HG02623 (cell line): ENCODE data around the gene PRCD.

Experiments
- ATAC-seq: cut with Tn5 transposase; IDR thresholded peaks from one replicate; pipeline ENCODE4 v1.9.1; 2021; ENCODE audit warnings: moderate library complexity; ENCODE audit not compliant: unreplicated experiment

The PRCD gene

DNA sequence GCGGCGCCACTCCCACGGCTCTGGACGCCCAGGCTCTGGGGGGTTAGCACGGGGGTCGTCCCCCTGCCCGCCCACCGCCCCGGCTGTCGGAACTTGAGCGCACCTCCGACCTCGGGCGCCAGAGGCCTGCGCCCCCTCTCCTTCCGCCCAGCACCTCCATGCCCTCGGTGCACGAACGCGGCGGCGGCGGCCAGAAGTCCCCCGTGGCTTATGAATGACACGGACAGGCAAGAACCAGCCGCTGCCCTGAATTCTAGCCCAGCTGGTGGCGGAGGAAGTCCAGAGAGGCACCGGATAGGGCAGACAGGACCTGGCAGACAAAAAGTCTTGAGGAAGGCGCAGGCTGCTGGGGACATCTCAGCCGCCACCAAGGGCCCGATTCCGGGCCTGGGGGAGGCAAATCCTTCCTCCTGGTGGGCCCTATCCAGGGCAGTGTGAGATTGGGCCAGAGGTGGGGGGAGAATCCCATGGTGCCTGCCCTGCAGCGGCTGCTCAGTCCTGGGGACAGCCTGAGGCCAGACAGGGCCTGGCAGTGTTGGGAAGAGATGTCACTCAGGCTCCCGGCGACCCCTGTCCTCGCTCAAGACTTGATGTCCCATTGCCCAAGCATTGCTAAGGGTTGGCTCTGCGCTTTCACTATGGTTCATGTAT lies 1.4 kb upstream of the PRCD start:
- ATAC-seq: no peak

DNA sequence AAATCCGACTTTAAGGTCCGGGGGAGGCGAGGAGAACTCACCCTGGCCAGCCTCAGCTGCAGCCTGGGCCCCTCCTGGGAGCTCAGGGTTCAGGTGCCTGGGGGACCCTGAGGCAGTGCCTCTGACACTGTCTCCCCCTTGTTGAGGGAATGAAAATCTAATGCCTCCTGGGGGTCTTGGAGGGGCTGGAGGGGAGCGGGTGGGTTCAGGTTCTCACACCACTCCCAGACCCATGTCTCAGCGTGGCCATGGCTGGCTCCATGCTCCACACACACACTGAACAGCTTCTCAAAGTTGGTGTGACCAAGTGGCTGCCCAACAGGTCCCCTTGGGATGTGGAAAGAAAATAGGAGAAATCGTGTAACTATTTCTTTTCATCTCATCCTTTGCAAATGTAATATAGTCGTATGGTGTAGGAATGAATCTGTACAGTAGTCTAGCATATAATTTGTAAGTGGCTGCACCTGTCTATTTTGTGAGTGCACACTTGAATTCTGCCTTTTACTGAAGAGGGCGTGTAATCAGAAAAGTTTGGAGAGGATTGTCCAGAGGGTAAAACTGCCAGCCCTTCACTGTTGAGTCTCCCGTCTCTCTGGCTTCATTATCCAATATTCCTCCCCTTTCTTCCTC lies 788 bp upstream of the PRCD start:
- ATAC-seq: no peak

- ATAC-seq: no peak
Observed at GRCh38 chr17:76540381-76541300, 797 bp downstream of the PRCD start.

DNA sequence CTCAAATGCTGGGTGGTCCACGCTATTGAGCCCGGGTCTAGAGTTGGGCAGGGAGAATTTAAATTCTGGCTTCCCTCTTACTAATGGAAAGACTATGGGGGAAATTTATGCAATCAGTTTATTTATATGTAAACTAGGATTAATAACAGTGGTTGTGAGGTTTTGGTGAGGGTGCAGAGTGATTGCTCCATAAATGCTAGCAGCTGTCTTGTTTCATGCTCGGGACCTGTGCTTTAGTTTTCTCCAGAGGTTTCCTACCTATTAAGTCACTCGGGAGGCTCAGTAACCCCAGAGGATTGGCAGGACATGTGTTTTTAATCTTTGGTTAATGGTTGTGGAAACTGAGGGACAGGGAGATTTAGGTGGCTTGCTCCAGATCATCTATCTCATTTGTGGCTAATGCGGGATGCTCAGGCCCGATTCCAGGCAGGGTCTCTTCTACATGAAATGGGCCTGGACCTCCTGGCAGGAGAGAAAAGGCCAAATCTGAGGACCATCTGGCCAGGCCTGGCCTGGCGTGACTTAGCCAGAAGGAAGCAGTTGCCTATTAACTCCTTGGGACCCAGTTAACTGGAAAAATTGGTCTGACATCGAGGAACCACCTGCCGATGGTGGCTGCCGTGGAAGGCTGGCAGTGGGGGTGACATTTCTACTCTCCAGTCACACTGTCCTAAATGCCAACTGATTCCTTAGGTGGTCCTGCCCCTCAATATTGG lies 2.1 kb downstream of the PRCD start:
- ATAC-seq: no peak

- ATAC-seq: no peak
Observed at GRCh38 chr17:76542566-76542971, 2.7 kb downstream of the PRCD start.

- ATAC-seq: no peak
Observed at GRCh38 chr17:76542984-76543383, 3.1 kb downstream of the PRCD start.

DNA sequence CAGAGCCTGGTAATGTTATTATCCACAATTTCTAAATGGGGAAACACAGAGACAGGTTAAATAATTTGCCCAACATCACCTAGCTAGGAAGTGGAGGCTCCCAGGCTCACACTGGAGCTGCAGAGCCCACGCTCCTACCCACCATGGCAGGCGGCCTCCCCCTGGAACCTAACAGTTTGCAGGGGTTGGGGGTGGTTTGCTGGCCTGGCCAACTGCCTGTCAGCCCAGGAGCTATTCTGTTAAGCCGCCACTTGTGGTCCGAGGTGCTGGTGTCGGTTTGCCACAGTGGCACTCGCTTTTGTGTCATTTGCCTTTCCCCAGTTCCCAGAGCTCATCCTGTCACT lies 3.6 kb downstream of the PRCD start:
- no peak for ATAC-seq

- ATAC-seq: no peak
Observed at GRCh38 chr17:76543826-76544545, 4.1 kb downstream of the PRCD start.

DNA sequence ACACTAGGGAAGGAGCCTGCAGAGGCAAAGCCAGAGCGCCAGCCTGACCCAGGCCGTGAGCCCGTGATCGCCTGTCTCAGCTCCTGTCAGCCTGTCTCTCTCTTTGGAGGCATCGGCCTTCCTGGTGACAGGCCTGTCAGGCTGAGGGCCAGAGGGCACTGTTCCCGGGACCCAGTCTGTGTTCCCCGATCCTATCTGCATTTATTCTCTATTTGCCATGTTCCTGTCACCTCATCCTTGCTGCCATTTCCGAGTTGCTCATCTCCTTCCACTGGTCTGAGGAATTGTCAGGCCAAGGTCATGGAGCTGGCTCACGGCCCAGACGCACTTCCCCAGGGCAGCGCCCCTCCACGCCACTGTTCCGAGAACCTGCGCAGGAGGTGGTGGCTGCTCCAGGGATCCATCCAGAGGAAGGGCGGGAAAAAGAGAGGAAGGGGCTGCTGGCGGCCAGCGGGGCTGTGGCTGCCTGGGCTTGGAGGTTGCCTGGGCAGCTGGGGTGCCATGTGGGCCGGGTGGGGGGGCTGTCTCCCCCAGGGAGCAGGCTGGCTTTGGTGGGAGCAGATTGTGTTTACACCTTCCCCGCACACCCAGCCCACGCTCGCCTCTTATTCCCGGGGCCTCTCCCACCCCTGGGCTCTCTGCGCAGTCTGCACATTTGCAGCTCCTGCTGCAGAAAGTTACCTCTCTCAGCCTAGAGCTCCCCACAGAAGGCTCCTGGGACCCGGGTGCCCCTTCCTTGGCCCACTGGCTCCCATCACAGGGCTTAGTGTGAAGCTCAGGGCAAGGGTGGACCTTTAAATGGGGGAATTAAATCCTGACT lies 4.9 kb downstream of the PRCD start:
- no peak for ATAC-seq

DNA sequence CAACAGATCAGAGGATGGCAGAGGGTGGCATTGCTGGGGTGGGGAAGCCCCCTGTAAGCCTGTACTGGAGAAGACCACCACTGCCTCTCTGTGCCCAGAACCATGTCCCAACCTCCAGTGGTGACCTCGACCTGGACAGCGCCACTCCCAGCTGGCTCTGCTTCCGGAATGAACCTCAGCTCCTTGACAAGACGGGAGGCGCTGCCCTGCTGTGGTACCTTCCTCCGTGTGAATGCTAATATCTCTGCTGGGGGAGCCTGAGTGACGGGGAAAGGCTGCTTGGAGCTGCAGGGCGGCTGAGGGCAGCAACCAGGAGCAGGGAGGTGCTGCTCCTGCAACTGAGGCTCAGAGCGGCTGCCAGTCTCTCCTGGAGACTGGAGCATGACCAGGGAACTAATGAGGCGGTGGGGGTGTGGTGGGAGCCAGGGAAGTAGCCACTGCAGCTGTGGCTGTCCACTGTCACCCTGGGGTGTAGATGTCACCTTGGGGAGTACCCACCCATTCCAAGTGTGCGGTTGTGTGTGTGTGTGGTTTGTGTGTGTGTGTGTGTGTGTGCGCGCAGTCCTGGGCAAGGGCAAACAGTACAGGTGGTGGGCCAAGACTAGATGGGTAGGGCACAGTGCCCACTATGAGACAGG lies 6.2 kb downstream of the PRCD start:
- ATAC-seq: no peak

- no peak for ATAC-seq
Observed at GRCh38 chr17:76546556-76547182, 6.8 kb downstream of the PRCD start.

DNA sequence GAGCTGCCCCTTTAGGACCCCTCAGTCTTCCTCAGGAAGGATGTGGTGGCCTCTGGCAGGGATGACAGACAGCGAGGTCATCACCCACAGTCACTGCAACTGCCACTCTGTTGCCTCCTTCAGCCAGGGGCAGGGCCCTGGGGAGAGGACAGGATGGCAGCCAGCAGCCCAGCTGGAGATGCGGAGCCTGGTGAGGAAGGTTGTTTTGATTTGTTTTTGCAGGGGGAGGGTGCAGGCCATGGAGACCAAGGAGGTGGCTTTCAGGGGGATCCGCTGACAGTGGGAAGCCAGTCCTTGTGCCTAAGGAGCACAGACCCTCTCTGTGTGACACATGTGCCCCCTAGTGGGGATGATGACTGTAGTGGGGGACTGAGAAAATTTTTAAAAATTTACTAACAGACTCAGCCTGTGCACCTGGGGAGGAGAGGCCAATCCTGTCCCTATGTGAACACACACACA lies 7.4 kb downstream of the PRCD start:
- no peak for ATAC-seq

DNA sequence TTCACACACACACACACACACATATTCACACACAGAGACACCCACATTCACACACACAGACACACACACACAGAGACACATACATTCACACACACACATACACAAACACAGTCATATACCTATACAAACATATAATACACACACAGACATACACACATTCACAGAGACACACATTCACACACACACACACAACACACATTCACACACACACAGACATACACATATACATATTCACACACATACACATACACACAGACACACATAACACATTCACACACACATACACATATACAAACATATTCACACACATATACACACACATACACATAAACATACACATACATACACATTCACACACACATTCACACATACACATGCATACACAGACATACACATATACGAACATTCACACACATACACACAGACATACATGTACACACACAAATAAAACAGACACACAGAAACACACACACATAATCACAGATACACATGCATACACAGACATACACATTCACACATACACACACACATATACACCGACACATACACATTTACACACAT lies 7.9 kb downstream of the PRCD start:
- ATAC-seq: no peak

- ATAC-seq: no peak
Observed at GRCh38 chr17:76548378-76549214, 8.8 kb downstream of the PRCD start.

DNA sequence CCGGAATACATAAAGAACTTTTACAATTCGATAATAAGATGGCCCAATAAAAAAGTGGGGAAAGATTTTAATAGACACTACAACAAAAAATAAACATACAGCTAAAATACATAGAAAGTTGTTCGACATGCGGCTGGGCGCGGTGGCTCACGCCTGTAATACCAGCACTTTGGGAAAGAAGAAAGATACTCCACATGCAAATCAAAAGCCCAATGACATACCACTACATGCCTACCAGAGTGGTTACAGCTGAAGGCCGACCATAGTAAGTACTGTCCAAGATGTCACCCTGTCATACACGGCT lies 9.3 kb downstream of the PRCD start:
- ATAC-seq: no peak

DNA sequence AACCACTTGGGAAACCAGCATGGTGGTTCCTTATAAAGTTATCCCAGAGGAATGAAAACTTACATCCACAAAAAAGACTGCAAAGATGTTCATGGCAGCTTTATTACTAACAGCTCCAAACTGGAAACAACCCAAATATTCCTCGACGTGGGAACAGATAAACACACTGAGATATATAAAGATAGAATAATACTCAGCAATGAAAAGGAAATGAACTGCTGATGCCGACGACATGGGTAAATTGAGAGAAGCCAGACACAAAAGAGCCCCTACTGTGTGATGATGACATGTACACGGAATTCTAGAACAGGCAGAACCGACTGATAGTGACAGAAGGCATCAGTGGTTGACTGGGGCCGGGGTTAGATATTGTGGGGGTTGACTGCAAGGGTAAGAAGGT lies 9.7 kb downstream of the PRCD start:
- ATAC-seq: no peak

GRCh38 chr17:76550712-76551615 lies 11.1 kb downstream of the PRCD start:
- no peak for ATAC-seq
